Activated CD4-positive, CD25-positive, alpha-beta regulatory T cell treated with anti-CD3 and anti-CD28 coated beads, Interleukin-2, amount 50 U/mL, for 24 hours (primary cell): ENCODE data around the gene HS1BP3.

ENCODE experiments used
- ATAC-seq, 2 donors: fragments of 150-1000 bp; cut with Tn5 transposase; one replicate each; pipeline ENCODE4 v1.10.0; 2021; ENCODE audit warnings: mild to moderate bottlenecking in 1 of 2, moderate library complexity in 1 of 2

HS1BP3 gene

GRCh38 chr2:20596973-20597859 is 53.7 kb downstream of the HS1BP3 start:
- ATAC-seq = no peak

GRCh38 chr2:20596193-20596972 is 54.5 kb downstream of the HS1BP3 start:
- no peak for ATAC-seq

GRCh38 chr2:20595439-20596192 is 55.3 kb downstream of the HS1BP3 start:
- peak; percentile 59 to 70 for ATAC-seq

- ATAC-seq = no peak
Observed at GRCh38 chr2:20594957-20595356, 55.9 kb downstream of the HS1BP3 start.

- no peak for ATAC-seq
Observed at GRCh38 chr2:20594048-20594750, 56.7 kb downstream of the HS1BP3 start.

GRCh38 chr2:20593072-20594034 is 57.5 kb downstream of the HS1BP3 start:
- ATAC-seq = no peak

- ATAC-seq = no peak
Observed at GRCh38 chr2:20592106-20593071, 58.5 kb downstream of the HS1BP3 start.

- no peak for ATAC-seq
Observed at GRCh38 chr2:20590704-20591515, 60.0 kb downstream of the HS1BP3 start.

GRCh38 chr2:20589975-20590703 is 60.8 kb downstream of the HS1BP3 start:
- no peak for ATAC-seq

- ATAC-seq = no peak
Observed at GRCh38 chr2:20588918-20589871, 61.7 kb downstream of the HS1BP3 start.

- no peak for ATAC-seq
Observed at GRCh38 chr2:20585710-20586594, 64.9 kb downstream of the HS1BP3 start.

- no peak for ATAC-seq
Observed at GRCh38 chr2:20585359-20585709, 65.6 kb downstream of the HS1BP3 start.

GRCh38 chr2:20584399-20585358 is 66.2 kb downstream of the HS1BP3 start:
- ATAC-seq = no peak

- no peak for ATAC-seq
Observed at GRCh38 chr2:20584045-20584398, 66.9 kb downstream of the HS1BP3 start.

GRCh38 chr2:20583425-20583881 is 67.4 kb downstream of the HS1BP3 start:
- ATAC-seq = no peak
